Activated CD4-positive, alpha-beta T cell treated with anti-CD3 and anti-CD28 coated beads for 48 hours (primary cell): ENCODE results near the gene HSPB1.
"Not testable (repeated sequence)": the region's sequence is repeated elsewhere in the genome, so short reads cannot be mapped to it uniquely, and the experiment has no call there.

Experiments
- DNase-seq: peaks from one replicate; pipeline ENCODE4 v3.0.0-alpha.2; 2020

HSPB1 gene

GRCh38 chr7:76282344-76283253 lies 19.9 kb upstream of the HSPB1 start:
- DNase-seq, result no peak

DNA sequence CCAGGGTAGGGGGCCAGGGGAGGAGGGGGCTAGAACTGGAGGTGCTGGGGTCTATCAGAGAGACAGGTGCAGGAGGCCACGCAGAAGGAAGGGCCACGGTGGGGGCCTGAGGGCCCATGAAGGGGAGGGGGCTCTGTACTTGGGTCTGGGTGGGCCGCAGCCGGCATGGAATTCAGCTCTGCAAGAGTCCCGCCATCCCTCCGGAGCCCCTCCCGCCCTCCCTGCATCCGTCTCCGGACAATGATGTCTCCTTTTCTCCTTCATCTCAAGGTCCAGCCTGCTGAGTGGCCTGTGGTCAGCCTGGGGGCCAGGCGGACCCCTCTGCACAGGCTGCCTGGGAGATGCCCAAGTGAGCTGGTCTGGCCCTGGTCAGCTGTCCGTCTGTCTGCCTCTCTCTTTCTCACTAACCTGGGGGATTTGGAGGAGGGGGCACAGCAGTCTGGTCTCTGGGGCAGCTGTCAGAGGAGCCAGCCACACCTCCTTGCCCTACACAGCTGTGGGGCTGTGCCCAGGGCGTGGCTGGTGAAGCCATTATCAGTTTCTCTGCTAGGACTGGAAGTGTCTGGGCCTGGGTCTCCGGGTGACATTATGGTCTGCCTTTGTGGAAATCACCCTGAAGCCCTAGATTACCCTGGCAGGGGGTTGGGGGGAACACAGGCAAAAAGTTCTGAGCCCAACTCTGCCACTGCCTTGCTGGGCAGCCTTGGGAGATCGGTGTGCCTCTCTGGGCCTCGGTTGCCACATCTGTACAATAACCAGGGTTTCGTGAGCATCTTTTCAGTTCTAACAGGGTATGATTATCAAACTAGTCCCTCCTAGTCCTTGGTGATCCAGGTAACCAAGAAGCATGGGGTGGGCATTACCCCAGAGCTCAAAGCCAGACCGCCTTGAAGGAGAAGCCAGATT lies 19.0 kb upstream of the HSPB1 start:
- no peak for DNase-seq

DNA sequence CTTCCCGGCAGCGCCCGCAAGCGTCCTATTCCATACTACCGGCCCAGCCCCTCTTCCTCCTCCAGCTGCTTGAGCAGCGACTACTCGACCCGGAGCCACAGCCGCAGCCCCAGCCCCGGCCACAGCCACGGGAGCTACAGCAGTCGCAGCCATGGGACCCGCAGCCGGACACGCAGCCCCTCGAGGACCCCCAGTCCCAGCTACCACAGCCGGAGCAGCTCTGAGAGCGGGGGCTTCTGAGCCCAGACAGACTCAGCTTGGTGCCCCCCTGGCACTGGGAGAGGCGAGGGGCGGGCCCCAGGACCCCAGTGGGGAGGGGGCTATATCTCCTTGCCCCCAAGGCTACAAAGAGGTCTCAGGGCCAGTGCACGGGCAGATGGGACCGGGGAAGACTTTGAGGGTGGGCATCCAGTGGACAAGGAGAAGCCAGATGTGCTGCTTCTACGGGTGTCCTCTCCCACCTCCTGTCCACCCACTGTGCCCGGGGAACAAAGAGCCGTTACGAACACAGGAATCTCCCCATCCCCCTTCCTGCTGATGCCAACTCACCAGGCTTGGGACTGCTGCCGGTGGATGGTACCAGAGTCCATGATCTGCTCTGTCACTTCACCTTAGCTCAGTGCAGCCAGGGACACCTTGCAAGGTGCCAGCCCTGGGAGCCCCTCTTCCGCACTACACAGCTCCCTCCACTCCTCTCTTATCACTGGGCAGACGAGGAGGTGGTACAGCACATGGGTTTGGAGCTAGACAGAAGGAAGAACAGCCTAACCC lies 16.7 kb upstream of the HSPB1 start:
- no peak for DNase-seq

DNA sequence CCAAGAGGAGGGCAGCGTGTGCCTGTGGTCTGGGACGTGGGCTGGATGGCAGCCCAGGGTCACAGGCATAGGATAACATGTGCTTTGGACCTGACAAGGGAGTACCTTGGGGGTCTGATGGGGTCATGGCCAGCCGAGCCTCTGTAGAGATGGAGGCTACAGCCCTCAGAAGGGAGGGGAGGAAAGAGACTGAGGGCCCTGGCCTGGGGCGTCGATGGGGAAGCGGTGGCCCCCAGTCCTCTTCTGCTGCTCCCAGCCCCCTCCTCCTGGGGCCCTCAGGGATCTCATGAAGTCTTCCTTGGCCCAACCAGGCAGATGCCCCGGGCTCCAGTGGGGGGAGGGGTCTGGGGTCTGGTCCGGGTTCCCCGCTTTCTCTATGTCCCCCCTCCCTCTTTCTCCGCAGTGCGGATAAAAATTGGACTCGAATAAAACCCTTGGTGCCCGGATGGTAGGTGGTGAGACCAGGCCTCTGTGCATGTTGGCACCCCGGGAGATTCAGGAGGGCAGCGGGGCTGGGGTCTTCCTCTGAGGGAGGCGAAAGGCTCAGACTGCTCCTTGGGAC lies 15.6 kb upstream of the HSPB1 start:
- DNase-seq, result no peak

GRCh38 chr7:76290847-76291350 lies 11.6 kb upstream of the HSPB1 start:
- DNase-seq, result not testable (repeated sequence)

DNA sequence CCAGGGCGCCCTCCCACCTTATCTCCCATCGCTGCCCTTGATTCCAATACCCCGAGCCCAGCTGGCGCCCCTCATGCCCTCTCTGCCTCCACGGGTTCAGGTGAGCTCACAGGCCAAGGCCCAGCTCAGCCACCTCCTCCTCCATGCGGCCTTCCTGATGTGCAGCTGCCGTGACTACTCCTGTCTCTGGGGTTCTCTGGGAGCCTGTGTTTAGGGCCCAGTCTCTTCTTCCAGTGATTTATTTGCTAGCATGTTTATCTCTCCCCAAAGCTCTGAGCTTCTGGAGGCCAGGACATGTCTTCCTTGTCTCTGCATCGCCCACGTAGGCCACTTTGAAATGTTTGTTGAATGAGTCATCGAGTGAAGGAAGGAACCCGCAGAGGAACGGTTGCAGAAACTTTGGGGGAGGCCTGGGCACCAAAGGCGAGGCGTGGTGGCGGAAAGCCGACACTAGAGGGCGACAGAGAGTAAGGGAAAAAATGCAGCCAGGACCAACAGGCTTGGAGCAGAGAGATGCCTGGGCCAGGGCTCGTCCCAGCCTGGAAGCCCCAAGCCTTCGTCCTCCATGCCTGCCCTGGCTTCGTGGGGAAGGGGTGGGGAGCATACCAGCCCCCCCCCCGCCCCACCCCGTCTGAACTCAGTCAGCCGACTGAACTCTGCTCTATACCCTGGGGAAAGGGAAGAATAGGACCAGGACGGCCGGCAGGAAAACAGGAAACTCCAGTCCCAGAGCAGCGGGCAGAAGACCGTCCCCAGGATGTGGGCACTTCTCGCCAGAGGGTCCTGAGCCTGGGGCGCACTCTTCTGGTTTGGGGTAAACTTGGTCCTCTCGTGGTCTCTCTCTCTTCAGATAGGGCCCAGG lies 10.9 kb upstream of the HSPB1 start:
- peak; percentile 94 for DNase-seq

DNA sequence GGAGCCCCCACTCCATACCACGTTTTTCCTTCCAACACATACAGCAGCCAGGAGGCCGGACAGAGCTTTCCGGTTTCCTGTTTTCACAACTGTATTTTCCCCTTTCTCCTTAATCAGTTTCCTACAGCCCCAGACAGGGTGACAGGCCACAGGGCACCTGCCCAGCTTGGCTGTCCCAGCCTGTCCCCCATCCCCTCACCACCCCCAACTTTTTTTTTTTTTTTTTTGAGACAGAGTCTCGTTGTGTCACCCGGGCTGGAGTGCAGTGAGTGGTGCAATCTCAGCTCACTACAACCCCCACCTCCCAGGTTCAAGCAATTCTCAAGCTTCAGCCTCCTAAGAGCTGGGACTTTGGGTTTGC lies 10.3 kb upstream of the HSPB1 start:
- DNase-seq, result no peak

GRCh38 chr7:76292911-76293310 lies 9.6 kb upstream of the HSPB1 start:
- not testable (repeated sequence) for DNase-seq

- DNase-seq, result no peak
These were observed 9.0 kb upstream of the HSPB1 start for GRCh38 chr7:76293407-76293901.

- peak; percentile 35 for DNase-seq
These were observed 8.0 kb upstream of the HSPB1 start for GRCh38 chr7:76294344-76295024.

- DNase-seq, result no peak
These were observed 5.4 kb upstream of the HSPB1 start for GRCh38 chr7:76296743-76297740.

GRCh38 chr7:76300166-76300731 lies 2.2 kb upstream of the HSPB1 start:
- no peak for DNase-seq

DNA sequence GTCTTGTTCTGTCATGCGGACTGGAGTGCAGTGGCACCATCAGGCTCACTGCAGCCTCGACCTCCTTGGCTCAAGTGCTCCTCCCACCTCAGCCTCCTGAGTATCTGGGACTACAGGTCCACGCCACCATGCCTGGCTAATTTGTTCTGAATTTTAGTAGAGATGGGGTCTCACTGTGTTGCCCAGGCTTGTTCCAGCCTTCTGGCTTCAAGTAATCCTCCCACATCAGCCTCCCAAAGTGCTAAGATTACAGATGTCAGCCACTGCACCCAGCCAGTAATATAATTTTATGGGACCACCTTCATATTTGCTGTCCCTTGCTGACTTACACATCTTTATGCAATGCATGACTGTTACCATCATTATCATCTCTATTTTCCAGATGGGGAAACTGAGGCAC lies 1.5 kb upstream of the HSPB1 start:
- no peak for DNase-seq

GRCh38 chr7:76303202-76304147 lies 1.0 kb downstream of the HSPB1 start:
- peak; percentile 80 for DNase-seq

DNA sequence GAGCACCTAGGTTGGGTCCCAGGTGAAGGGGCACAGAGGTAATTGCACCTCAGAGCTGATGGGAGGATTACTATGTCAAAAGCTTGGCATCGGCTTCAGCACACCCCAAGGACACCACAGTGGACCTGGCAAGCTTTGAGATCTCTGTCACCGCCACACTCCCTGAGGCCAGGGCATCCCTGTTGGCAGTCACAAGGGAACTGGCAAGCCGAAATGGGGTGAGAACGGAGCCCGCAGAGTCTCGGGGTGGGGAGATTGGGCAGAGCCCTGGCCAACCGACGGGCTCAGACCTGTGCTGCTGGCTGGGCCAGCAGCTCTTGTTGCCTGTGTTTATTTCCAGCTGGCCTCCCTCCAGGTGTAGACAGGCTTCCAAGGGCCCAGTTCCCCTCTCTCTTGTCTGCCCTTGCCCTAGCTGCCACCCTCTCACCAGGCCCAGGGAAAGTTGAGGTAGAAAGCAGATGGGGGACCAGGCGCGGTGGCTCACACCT lies 2.5 kb downstream of the HSPB1 start:
- no peak for DNase-seq

GRCh38 chr7:76308874-76309273 lies 6.4 kb downstream of the HSPB1 start:
- DNase-seq, result not testable (repeated sequence)

DNA sequence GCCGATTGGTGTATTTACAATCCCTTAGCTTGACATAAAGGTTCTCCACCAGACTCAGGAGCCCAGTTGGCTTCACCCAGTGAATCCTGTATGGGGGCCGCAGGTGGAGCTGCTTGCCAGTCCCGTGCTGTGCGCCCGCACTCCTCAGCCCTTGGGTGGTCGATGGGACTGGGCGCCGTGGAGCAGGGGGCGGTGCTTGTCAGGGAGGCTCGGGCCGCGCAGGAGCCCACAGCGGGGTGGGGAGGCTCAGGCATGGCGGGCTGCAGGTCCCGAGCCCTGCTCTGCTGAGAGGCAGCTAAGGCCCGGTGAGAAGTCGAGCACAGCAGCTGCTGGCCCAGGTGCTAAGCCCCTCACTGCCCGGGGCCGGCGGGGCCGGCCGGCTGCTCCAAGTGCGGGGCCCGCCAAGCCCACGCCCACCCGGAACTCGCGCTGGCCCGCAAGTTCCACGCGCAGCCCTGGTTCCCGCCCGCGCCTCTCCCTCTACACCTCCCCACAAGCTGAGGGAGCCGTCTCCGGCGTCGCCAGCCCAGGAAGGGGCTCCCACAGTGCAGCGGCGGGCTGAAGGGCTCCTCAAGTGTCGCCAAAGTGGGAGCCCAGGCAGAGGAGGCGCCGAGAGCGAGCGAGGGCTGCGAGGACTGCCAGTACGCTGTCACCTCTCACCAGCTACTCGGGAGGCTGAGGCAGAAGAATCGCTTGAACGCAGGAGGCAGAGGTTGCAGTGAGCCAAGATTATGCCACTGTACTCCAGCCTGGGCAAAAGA lies 7.0 kb downstream of the HSPB1 start:
- not testable (repeated sequence) for DNase-seq
